NCI-H345 treated with DMSO at 0.1 percent for 48 hours (cell line): ENCODE results near the gene RAB13.
A peak's percentile ranks its signal among the peaks of the same experiment; 100 is the strongest.
"Not testable (repeated sequence)": the region's sequence is repeated elsewhere in the genome, so short reads cannot be mapped to it uniquely, and the experiment has no call there.

Source experiments
- DNase-seq: peaks from one replicate; lab custom pipeline; 2025; ENCODE audit not compliant: unreplicated experiment; lab: John Stamatoyannopoulos, UW

Gene RAB13

GRCh38 chr1:153985941-153986761 is at the start of gene RAB13:
RAB13 (minus strand) TSS chr1:153986339; CDS start chr1:153986236, 103 bp downstream.
- DNase-seq = peak; percentile 73

- not testable (repeated sequence) for DNase-seq
Measured at GRCh38 chr1:154033697-154034096, 47.6 kb upstream of the RAB13 start.

GRCh38 chr1:154019940-154020339 is 33.8 kb upstream of the RAB13 start:
- no peak for DNase-seq

- DNase-seq = no peak
Measured at GRCh38 chr1:154019269-154019668, 33.1 kb upstream of the RAB13 start.

- no peak for DNase-seq
Measured at GRCh38 chr1:154014154-154014907, 28.2 kb upstream of the RAB13 start.

- not testable (repeated sequence) for DNase-seq
Measured at GRCh38 chr1:154012543-154012942, 26.4 kb upstream of the RAB13 start.

GRCh38 chr1:154012129-154012528 is 26.0 kb upstream of the RAB13 start:
- no peak for DNase-seq

- no peak for DNase-seq
Measured at GRCh38 chr1:154006136-154006535, 20.0 kb upstream of the RAB13 start.

- DNase-seq = no peak
Measured at GRCh38 chr1:154000420-154000819, 14.3 kb upstream of the RAB13 start.

GRCh38 chr1:153996882-153997281 is 10.7 kb upstream of the RAB13 start:
- DNase-seq = not testable (repeated sequence)

GRCh38 chr1:153995640-153996039 is 9.5 kb upstream of the RAB13 start:
- no peak for DNase-seq

GRCh38 chr1:153995202-153995601 is 9.1 kb upstream of the RAB13 start:
- no peak for DNase-seq

- DNase-seq = no peak
Measured at GRCh38 chr1:153991806-153992205, 5.7 kb upstream of the RAB13 start.

- DNase-seq = no peak
Measured at GRCh38 chr1:153991151-153991630, 5.1 kb upstream of the RAB13 start.

- DNase-seq = peak; percentile 100
Measured at GRCh38 chr1:153990468-153991150, 4.5 kb upstream of the RAB13 start, which contains the start of gene RPS27. RPS27 (plus strand) TSS chr1:153990762; CDS start chr1:153990797, 35 bp downstream.

GRCh38 chr1:153987621-153988020 is 1.5 kb upstream of the RAB13 start:
- no peak for DNase-seq

GRCh38 chr1:153985341-153985912 is 712 bp downstream of the RAB13 start:
- no peak for DNase-seq

- no peak for DNase-seq
Measured at GRCh38 chr1:153984123-153984894, 1.8 kb downstream of the RAB13 start.

- not testable (repeated sequence) for DNase-seq
Measured at GRCh38 chr1:153981735-153982134, 4.4 kb downstream of the RAB13 start.

- not testable (repeated sequence) for DNase-seq
Measured at GRCh38 chr1:153979091-153979490, 7.0 kb downstream of the RAB13 start.
